Measurements from ENCODE around the gene SH2B2. TPM values are rescaled to one million over a fixed set of nuclear protein-coding genes. Genes with fewer than 3 reads are reported as not detected.

The SH2B2 gene
- total and polyA plus RNA-seq, 11 donors = 0.50 to 5.7 (median 2.2) TPM

- H3K27ac ChIP-seq = peak overlapping the region in 1 of 12 donors; percentile 37
Observed at GRCh38 chr7:102306916-102307677, 20.4 kb downstream of the SH2B2 start.

GRCh38 chr7:102310414-102310815, 23.7 kb downstream of the SH2B2 start:
- TF ChIP-seq POLR2A (IDR thresholded peaks at IDR 0.05) (no peak), CTCF (IDR thresholded peaks at IDR 0.05) (no peak)
- no peaks in the 10 kb centered on the region for H3K27me3 ChIP-seq
- intact Hi-C loops (cut with DNase I) = no loop called here
- ATAC-seq (no peak), DNase-seq (no peak)
- H3K4me3 ChIP-seq = no peak overlapping the region
- WGBS, 4 donors = 83 to 93% (median 88%) methylated on average over 9 of the region's 9 CpGs
- peaks cover 0 to 21% (median 1%) of the 10 kb centered on the region in 12 donors for H3K4me1 ChIP-seq
- no peak overlapping the region for H3K27ac ChIP-seq
- no peaks in the 10 kb centered on the region for H3K9me3 ChIP-seq
- H3K36me3 ChIP-seq = peaks cover 0 to 19% (median 0%) of the 10 kb centered on the region in 9 donors

More at GRCh38 chr7:102306916-102307677, 20.4 kb downstream of the SH2B2 start:
- Histone ChIP-seq H3K4me3 (peak overlapping the region in 1 of 12 donors; percentile 33), H3K36me3 (peaks cover 0 to 12% (median 0%) of the 10 kb centered on the region in 9 donors), H3K4me1 (peaks cover 0 to 43% (median 1%) of the 10 kb centered on the region in 12 donors), H3K27me3 (no peaks in the 10 kb centered on the region), H3K9me3 (no peaks in the 10 kb centered on the region)
- peak in 3 of 5 donors; percentile 37 to 54 (median 50) for DNase-seq
- ATAC-seq = peak; percentile 42 to 77 (median 58)
- WGBS, 4 donors = 61 to 69% (median 65%) methylated on average over 6 to 17 of the region's 17 CpGs
- intact Hi-C loops (cut with DNase I) = no loop called here
- TF ChIP-seq CTCF (IDR thresholded peaks at IDR 0.05) (no peak), POLR2A (IDR thresholded peaks at IDR 0.05) (no peak)

- Histone ChIP-seq H3K36me3 (peaks cover 0 to 29% (median 0%) of the 10 kb centered on the region in 9 donors), H3K27ac (no peak overlapping the region), H3K9me3 (no peaks in the 10 kb centered on the region), H3K4me3 (no peak overlapping the region), H3K4me1 (peaks cover 0 to 5% (median 0%) of the 10 kb centered on the region in 12 donors), H3K27me3 (no peaks in the 10 kb centered on the region)
- DNase-seq (peak in 1 of 5 donors; percentile 12), ATAC-seq (no peak)
- intact Hi-C loops (cut with DNase I) = no loop called here
- TF ChIP-seq POLR2A (IDR thresholded peaks at IDR 0.05) (no peak), CTCF (IDR thresholded peaks at IDR 0.05) (no peak)
- WGBS, 4 donors = 94 to 98% (median 95%) methylated on average over 2 of the region's 2 CpGs
Observed at GRCh38 chr7:102312317-102312716, 25.6 kb downstream of the SH2B2 start.

- Histone ChIP-seq H3K27ac (no peak overlapping the region), H3K4me3 (no peak overlapping the region), H3K36me3 (peaks cover 0 to 25% (median 0%) of the 10 kb centered on the region in 9 donors), H3K9me3 (no peaks in the 10 kb centered on the region), H3K4me1 (peaks cover 0 to 9% (median 1%) of the 10 kb centered on the region in 12 donors), H3K27me3 (no peaks in the 10 kb centered on the region)
- no peak for DNase-seq
- 87 to 94% (median 91%) methylated on average over 10 to 22 of the region's 22 CpGs for WGBS, 4 donors
- TF ChIP-seq CTCF (IDR thresholded peaks at IDR 0.05) = no peak
- TF ChIP-seq POLR2A (IDR thresholded peaks at IDR 0.05) = no peak
- intact Hi-C loops (cut with DNase I) = no loop called here
- ATAC-seq = no peak
Observed at GRCh38 chr7:102313997-102314780, 27.5 kb downstream of the SH2B2 start.

Data from heart left ventricle (tissue), 16 donors.